ENCODE data around the gene CCDC148.

GRCh38 chr2:158407031-158407430 lies 49.5 kb downstream of the CCDC148 start:
- TF ChIP-seq POLR2A (IDR thresholded peaks at IDR 0.05) (no peak), CTCF (IDR thresholded peaks at IDR 0.05) (no peak)

Data from esophagus squamous epithelium (tissue), 4 donors.